CD14-positive monocyte (primary cell): ENCODE results near the gene QRICH2. TPM values are rescaled to one million over a fixed set of nuclear protein-coding genes. Genes with fewer than 3 reads are reported as not detected.
A peak's percentile ranks its signal among the peaks of the same experiment; 100 is the strongest.
"Not testable (repeated sequence)": the region's sequence is repeated elsewhere in the genome, so short reads cannot be mapped to it uniquely, and the experiment has no call there.

Experiments
- DNase-seq, 3 donors: peaks; one replicate each; pipeline ENCODE4 v3.0.0-alpha.2; 2011 to 2022
- H2AFZ ChIP-seq: 2 replicates; pipeline ENCODE4 v1.6.0; 2012; ENCODE audit warnings: mild to moderate bottlenecking, low read depth, low read length, inconsistent platforms; ENCODE audit not compliant: insufficient read depth, poor library complexity, severe bottlenecking
- H3K27ac ChIP-seq, 2 donors: 1 replicate in 1 of 2; 2 replicates in 1 of 2; pipeline ENCODE4 v1.5.1; 2012 to 2013; ENCODE audit warnings: low read length in 2 of 2, control low read depth in 1 of 2, inconsistent platforms in 1 of 2, low read depth in 1 of 2, mild to moderate bottlenecking in 1 of 2
- H3K27me3 ChIP-seq, 2 donors: one replicate each; pipeline versions ENCODE4 v1.6.0 to v1.6.1; 2011 to 2013; ENCODE audit warnings: low read length in 2 of 2; ENCODE audit not compliant: control insufficient read depth in 2 of 2, insufficient read depth in 2 of 2
- H3K36me3 ChIP-seq, 2 donors: replicated peaks in 1 of 2; 1 replicate in 1 of 2; 2 replicates in 1 of 2; pipeline versions ENCODE4 v1.5.1 to v1.6.1; 2012 to 2013; ENCODE audit warnings: low read length in 2 of 2, control low read depth in 1 of 2, inconsistent platforms in 1 of 2, mild to moderate bottlenecking in 1 of 2; ENCODE audit not compliant: insufficient read depth in 2 of 2, control insufficient read depth in 1 of 2
- H3K4me1 ChIP-seq, 2 donors: 1 replicate in 1 of 2; 2 replicates in 1 of 2; pipeline versions ENCODE4 v1.5.1 to v1.6.1; 2012 to 2013; ENCODE audit warnings: low read length in 2 of 2, control low read depth in 1 of 2, inconsistent platforms in 1 of 2, mild to moderate bottlenecking in 1 of 2, moderate library complexity in 1 of 2; ENCODE audit not compliant: insufficient read depth in 2 of 2, control insufficient read depth in 1 of 2
- H3K4me2 ChIP-seq: replicated peaks from 2 replicates; pipeline ENCODE3; 2012; ENCODE audit warnings: low read length, moderate library complexity, mild to moderate bottlenecking; ENCODE audit not compliant: poor library complexity, severe bottlenecking; ENCODE audit errors: extremely low read depth
- H3K4me3 ChIP-seq, 3 experiments: fragments of 200-600 bp in 1 of 3; sonication (generic) in 1 of 3; replicated peaks in 1 of 3; 1 replicate in 2 of 3; 2 replicates in 1 of 3; pipeline ENCODE4 v1.5.1; 2011 to 2013; ENCODE audit warnings: low read length in 3 of 3, mild to moderate bottlenecking in 3 of 3, control low read depth in 2 of 3, low read depth in 2 of 3, inconsistent platforms in 1 of 3, moderate library complexity in 1 of 3
- H3K79me2 ChIP-seq: 2 replicates; pipeline ENCODE4 v1.6.0; 2012; ENCODE audit warnings: mild to moderate bottlenecking, control low read depth, inconsistent platforms, low read length, moderate library complexity; ENCODE audit not compliant: insufficient read depth
- H3K9ac ChIP-seq: 2 replicates; pipeline ENCODE4 v1.6.0; 2017; ENCODE audit warnings: low read length, mild to moderate bottlenecking; ENCODE audit not compliant: insufficient read depth, poor library complexity, severe bottlenecking
- H3K9me3 ChIP-seq, 2 donors: replicated peaks in 1 of 2; 1 replicate in 1 of 2; 2 replicates in 1 of 2; pipeline versions ENCODE4 v1.5.1 to v1.6.1; 2012 to 2013; ENCODE audit warnings: low read length in 2 of 2, control low read depth in 1 of 2; ENCODE audit not compliant: control insufficient read depth in 1 of 2, insufficient read depth in 1 of 2
- H4K20me1 ChIP-seq: 2 replicates; pipeline ENCODE4 v1.6.0; 2012; ENCODE audit warnings: mild to moderate bottlenecking, low read length, control low read depth, moderate library complexity; ENCODE audit not compliant: insufficient read depth
- H3K27ac Mint-ChIP-seq, 7 donors: one replicate each; pipeline ENCODE4 v1.8.0; 2020; ENCODE audit warnings: mild to moderate bottlenecking in 7 of 7, mixed read lengths in 7 of 7, moderate library complexity in 6 of 7, inconsistent platforms in 2 of 7
- H3K27me3 Mint-ChIP-seq, 3 donors: one replicate each; pipeline ENCODE4 v1.8.0; 2021 to 2022; ENCODE audit warnings: low read depth in 3 of 3, mild to moderate bottlenecking in 3 of 3, mixed read lengths in 3 of 3, moderate library complexity in 3 of 3, inconsistent platforms in 1 of 3
- H3K36me3 Mint-ChIP-seq, 2 donors: one replicate each; pipeline ENCODE4 v1.8.0; 2020; ENCODE audit warnings: mixed read lengths in 2 of 2, inconsistent platforms in 1 of 2, mild to moderate bottlenecking in 1 of 2
- H3K4me1 Mint-ChIP-seq: one replicate; pipeline ENCODE4 v1.8.0; 2020; ENCODE audit warnings: mild to moderate bottlenecking, mixed read lengths
- H3K4me3 Mint-ChIP-seq, 2 donors: one replicate each; pipeline ENCODE4 v1.8.0; 2020; ENCODE audit warnings: mild to moderate bottlenecking in 2 of 2, mixed read lengths in 2 of 2, moderate library complexity in 1 of 2
- H3K9me3 Mint-ChIP-seq, 7 donors: one replicate each; pipeline ENCODE4 v1.8.0; 2020 to 2022; ENCODE audit warnings: mixed read lengths in 7 of 7, mild to moderate bottlenecking in 6 of 7, moderate library complexity in 6 of 7, inconsistent platforms in 2 of 7
- WGBS: methylation state at CpG from one replicate; pipeline ENCODE4 v1.1.5; 2013; ENCODE audit warnings: missing lambda C conversion rate; ENCODE audit not compliant: insufficient coverage; 5-methylcytosine and 5-hydroxymethylcytosine counted together
- intact Hi-C, 2 donors: fragments of 100-400 bp; cut with micrococcal nuclease; formaldehyde crosslinking; loops; one replicate each; pipeline versions ENCODE4 v1.15.0 to v1.15.1; 2023
- polyA plus RNA-seq, 3 donors: library from polyadenylated mRNA; depleted of rRNA in 1 of 3; unstranded in 2 of 3; stranded (reverse) in 1 of 3; fragments of 300-500 nt in 2 of 3; fragments of >200 nt in 1 of 3; fragmentation: Illumina TruSeq in 2 of 3; gene quantifications; 1 replicate in 2 of 3; 2 replicates in 1 of 3; pipeline ENCODE4 v1.2.3, GENCODE V29; 2012 to 2021
- TF ChIP-seq, protein P1 (sequence below): fragments of 200-600 bp; IDR thresholded peaks from one replicate; pipeline ENCODE4 v1.8.0; 2022; ENCODE audit warnings: antibody characterized with exemption, mild to moderate bottlenecking

Gene QRICH2
- polyA plus RNA-seq, 3 donors, result 0.04 to 1.9 TPM; not detected in 1

DNA sequence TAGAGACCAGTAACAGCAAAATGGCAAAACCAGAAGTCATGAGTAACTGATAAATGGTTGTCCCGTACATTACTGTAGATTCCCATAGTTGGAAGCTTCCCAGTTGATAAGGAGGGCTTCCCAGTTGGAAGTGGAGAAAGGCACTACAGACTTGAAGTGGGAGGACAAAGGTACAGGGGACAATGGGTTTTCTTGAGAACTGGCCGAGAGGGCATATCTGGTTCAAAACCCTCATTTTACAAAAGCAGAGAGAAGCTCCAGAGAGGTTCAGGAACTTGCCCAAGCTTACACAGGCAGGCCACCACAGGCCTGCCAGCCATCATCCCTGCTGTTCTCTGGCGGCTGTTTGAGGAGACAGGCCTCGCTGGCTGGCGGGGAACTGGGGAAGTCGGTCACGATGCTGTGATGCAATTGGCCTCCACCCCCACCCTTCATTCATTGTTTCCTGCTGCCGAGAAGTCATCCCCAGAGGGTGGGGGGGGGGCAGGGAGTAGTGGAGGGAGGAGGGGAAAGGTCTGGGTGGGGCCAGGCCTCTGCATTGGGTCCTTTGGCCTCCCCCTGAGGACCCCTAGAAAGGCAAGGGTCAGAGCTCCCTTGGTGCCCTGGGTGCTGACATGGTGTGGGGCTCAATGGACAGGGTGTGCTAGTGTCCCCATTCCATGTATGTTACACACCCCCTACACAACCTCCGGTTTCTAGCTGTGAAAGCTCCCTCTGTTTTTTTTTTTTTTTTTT is 39.9 kb downstream of the QRICH2 start:
- no peak overlapping the region for H2AFZ ChIP-seq
- no peaks in the 10 kb centered on the region for H3K9me3 Mint-ChIP-seq
- peaks cover 0 to 3% (median 0%) of the 10 kb centered on the region in 3 donors for H3K27me3 Mint-ChIP-seq
- TF ChIP-seq, protein P1, sequence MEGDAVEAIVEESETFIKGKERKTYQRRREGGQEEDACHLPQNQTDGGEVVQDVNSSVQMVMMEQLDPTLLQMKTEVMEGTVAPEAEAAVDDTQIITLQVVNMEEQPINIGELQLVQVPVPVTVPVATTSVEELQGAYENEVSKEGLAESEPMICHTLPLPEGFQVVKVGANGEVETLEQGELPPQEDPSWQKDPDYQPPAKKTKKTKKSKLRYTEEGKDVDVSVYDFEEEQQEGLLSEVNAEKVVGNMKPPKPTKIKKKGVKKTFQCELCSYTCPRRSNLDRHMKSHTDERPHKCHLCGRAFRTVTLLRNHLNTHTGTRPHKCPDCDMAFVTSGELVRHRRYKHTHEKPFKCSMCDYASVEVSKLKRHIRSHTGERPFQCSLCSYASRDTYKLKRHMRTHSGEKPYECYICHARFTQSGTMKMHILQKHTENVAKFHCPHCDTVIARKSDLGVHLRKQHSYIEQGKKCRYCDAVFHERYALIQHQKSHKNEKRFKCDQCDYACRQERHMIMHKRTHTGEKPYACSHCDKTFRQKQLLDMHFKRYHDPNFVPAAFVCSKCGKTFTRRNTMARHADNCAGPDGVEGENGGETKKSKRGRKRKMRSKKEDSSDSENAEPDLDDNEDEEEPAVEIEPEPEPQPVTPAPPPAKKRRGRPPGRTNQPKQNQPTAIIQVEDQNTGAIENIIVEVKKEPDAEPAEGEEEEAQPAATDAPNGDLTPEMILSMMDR, result no peak
- H3K4me3 Mint-ChIP-seq, result peak overlapping the region; percentile 69 to 77
- intact Hi-C loops, result loop anchor here in 1 of 2 donors (5.0 to 10.0 kb wide), 5 partner anchors 36 to 493 kb away; partner anchors contain the start of genes EXOC7, MFSD11 and SRSF2
- 13% methylated on average over 1 of the region's 9 CpGs for WGBS
- H4K20me1 ChIP-seq, result peaks cover 31% of the 10 kb centered on the region
- H3K36me3 Mint-ChIP-seq, result peaks cover 22 to 30% of the 10 kb centered on the region in 2 donors
- H3K27ac Mint-ChIP-seq, result peak overlapping the region; percentile 95 to 98 (median 96)
- H3K9ac ChIP-seq, result peak overlapping the region; percentile 92
- H3K36me3 ChIP-seq, result peaks cover 13 to 16% of the 10 kb centered on the region in 2 donors
- peaks cover 71% of the 10 kb centered on the region for H3K4me1 Mint-ChIP-seq
- no peaks in the 10 kb centered on the region for H3K27me3 ChIP-seq
- peaks cover 50% of the 10 kb centered on the region for H3K79me2 ChIP-seq
- H3K9me3 ChIP-seq, result no peaks in the 10 kb centered on the region
- H3K27ac ChIP-seq, result peak overlapping the region; percentile 84 to 87
- peak; percentile 93 to 94 (median 94) for DNase-seq
- H3K4me2 ChIP-seq, result peak overlapping the region; percentile 86
- H3K4me3 ChIP-seq, result peak overlapping the region in 1 of 3 experiments; percentile 97
- H3K4me1 ChIP-seq, result peaks cover 75 to 80% of the 10 kb centered on the region in 2 donors

DNA sequence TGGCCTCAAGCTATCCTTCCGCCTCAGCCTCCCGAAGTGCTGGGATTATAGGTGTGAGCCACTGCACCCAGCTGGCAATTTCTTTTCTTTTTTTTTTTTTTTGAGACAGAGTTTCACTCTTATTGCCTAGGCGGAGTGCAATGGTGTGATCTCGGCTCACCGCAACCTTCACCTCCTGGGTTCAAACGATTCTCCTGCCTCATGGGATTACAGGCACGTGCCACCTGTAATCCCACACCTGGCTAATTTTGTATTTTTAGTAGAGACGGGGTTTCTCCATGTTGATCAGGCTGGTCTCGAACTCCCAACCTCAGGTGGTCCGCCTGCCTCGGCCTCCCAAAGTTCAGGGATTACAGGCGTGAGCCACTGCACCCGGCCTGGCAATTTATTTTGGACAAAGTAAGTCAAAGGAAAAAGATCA is 40.5 kb downstream of the QRICH2 start:
- H3K27me3 Mint-ChIP-seq, H3K9me3 Mint-ChIP-seq, H2AFZ ChIP-seq, DNase-seq, H3K27me3 ChIP-seq, H3K9me3 ChIP-seq: not testable (repeated sequence)
- Histone ChIP-seq H3K4me3 (peak overlapping the region in 1 of 3 experiments; percentile 97), H3K36me3 (peaks cover 13 to 16% of the 10 kb centered on the region in 2 donors), H3K4me1 (peaks cover 75 to 80% of the 10 kb centered on the region in 2 donors), H4K20me1 (peaks cover 31% of the 10 kb centered on the region), H3K79me2 (peaks cover 50% of the 10 kb centered on the region), H3K9ac (peak overlapping the region; percentile 92), H3K27ac (peak overlapping the region; percentile 84 to 87), H3K4me2 (peak overlapping the region; percentile 86)
- Mint-ChIP-seq H3K27ac (peak overlapping the region; percentile 95 to 98 (median 96)), H3K4me1 (peaks cover 71% of the 10 kb centered on the region), H3K36me3 (peaks cover 24 to 30% of the 10 kb centered on the region in 2 donors), H3K4me3 (peak overlapping the region; percentile 69 to 77)
- intact Hi-C loops, result loop anchor here in 1 of 2 donors (5.0 to 10.0 kb wide), 5 partner anchors 35 to 493 kb away; partner anchors contain the start of genes EXOC7, MFSD11 and SRSF2
- WGBS, result 88% methylated on average over 6 of the region's 13 CpGs
